Parathyroid adenoma (tissue), 2 donors: ENCODE measurements around the gene TYSND1.

Experiments used
- H2AFZ ChIP-seq: fragments of 300-600 bp; sonication (generic); one replicate; pipeline ENCODE4 v1.7.0; 2017; ENCODE audit warnings: antibody characterized with exemption, mild to moderate bottlenecking
- H3K27ac ChIP-seq: fragments of 300-600 bp; sonication (generic); one replicate; pipeline ENCODE4 v1.7.0; 2017
- H3K27me3 ChIP-seq: fragments of 300-600 bp; sonication (generic); one replicate; pipeline ENCODE4 v1.7.0; 2017; ENCODE audit warnings: low read length; ENCODE audit not compliant: control insufficient read depth, insufficient read depth
- H3K36me3 ChIP-seq: fragments of 300-600 bp; sonication (generic); one replicate; pipeline ENCODE4 v1.7.0; 2017; ENCODE audit warnings: low read length; ENCODE audit not compliant: control insufficient read depth, insufficient read depth
- H3K4me1 ChIP-seq: fragments of 300-600 bp; sonication (generic); one replicate; pipeline ENCODE4 v1.7.0; 2017; ENCODE audit warnings: control low read depth
- H3K4me2 ChIP-seq: fragments of 300-600 bp; sonication (generic); one replicate; pipeline ENCODE4 v1.7.0; 2017; ENCODE audit warnings: low read length
- H3K4me3 ChIP-seq: fragments of 300-600 bp; sonication (generic); one replicate; pipeline ENCODE4 v1.7.0; 2017; ENCODE audit warnings: low read depth, low read length
- H3K79me2 ChIP-seq: fragments of 300-600 bp; sonication (generic); one replicate; pipeline ENCODE4 v1.7.0; 2017; ENCODE audit warnings: control low read depth
- H3K9ac ChIP-seq: fragments of 300-600 bp; sonication (generic); one replicate; pipeline ENCODE4 v1.7.0; 2017; ENCODE audit warnings: mild to moderate bottlenecking
- H3K9me3 ChIP-seq: fragments of 300-600 bp; sonication (generic); one replicate; pipeline ENCODE4 v1.7.0; 2017; ENCODE audit warnings: low read length; ENCODE audit not compliant: control insufficient read depth
- CTCF ChIP-seq: fragments of 300-600 bp; sonication (generic); IDR thresholded peaks from one replicate; pipeline ENCODE4 v1.7.0; 2017; ENCODE audit warnings: antibody characterized with exemption, mild to moderate bottlenecking
- donor health status: primary hyperparathyroidism.

TYSND1 gene

DNA sequence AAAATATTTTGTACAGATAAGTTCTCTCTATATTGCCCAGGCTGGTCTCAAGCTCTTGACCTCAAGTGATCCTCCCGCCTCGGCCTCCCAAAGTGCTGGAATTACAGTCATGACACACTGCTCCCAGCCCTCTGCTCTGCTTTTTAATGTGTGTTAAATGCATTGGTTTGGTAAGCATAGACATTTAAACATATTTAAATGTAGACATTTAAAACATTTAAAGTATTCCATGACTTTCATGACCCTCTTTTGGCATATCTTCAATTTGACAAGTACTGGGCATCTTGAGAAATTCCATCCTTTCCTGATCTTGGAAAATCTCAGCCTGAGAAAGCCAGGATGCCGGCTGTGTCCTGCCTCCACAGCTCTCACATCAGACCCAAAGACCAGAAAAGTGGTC lies 29.0 kb upstream of the TYSND1 start:
- no peak overlapping the region for H3K9ac ChIP-seq
- no peaks in the 10 kb centered on the region for H3K9me3 ChIP-seq
- no peak overlapping the region for H2AFZ ChIP-seq
- H3K27me3 ChIP-seq, result no peaks in the 10 kb centered on the region
- H3K4me3 ChIP-seq, result no peak overlapping the region
- H3K36me3 ChIP-seq, result no peaks in the 10 kb centered on the region
- no peak overlapping the region for H3K27ac ChIP-seq
- no peaks in the 10 kb centered on the region for H3K4me1 ChIP-seq
- H3K4me2 ChIP-seq, result no peak overlapping the region
- H3K79me2 ChIP-seq, result no peaks in the 10 kb centered on the region
- TF ChIP-seq CTCF, result no peak

DNA sequence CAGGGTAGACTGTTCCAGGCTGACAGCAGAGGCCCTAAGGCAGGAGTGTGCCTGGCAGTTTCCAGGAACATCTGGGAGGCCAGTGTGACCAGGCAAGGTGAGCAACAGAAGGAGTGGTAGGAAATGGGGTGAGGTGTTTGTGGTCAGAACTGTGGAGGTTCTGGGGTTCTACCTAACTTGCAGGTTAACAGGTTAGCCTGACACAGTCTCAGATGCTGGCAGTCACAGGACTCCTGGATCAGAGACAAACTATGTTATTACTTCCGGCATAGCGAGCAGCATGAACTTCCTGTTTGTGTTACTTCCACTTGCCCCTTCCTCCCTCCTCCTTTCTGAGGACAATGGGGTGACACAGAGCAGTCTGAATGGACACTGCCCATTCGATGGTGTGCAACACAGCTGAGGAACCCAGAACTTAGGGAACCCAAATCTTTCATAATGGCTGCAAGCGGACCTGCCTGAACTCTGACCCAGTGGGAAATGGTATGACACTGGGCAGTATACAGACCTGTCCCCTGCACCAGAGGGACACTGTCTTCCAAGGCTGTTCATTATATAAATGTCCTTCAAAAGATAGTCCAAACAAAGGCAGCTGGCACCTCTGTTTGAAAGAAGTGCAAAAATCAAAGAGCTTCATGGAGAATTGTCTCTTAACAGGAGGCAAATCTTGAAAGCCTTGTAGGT lies 27.7 kb upstream of the TYSND1 start:
- Histone ChIP-seq H3K27ac (no peak overlapping the region), H3K4me2 (no peak overlapping the region), H2AFZ (peak overlapping the region; percentile 23), H3K79me2 (peaks cover 8% of the 10 kb centered on the region), H3K9ac (no peak overlapping the region), H3K4me1 (no peaks in the 10 kb centered on the region), H3K4me3 (no peak overlapping the region), H3K27me3 (no peaks in the 10 kb centered on the region), H3K9me3 (no peaks in the 10 kb centered on the region), H3K36me3 (no peaks in the 10 kb centered on the region)
- TF ChIP-seq CTCF, result no peak

DNA sequence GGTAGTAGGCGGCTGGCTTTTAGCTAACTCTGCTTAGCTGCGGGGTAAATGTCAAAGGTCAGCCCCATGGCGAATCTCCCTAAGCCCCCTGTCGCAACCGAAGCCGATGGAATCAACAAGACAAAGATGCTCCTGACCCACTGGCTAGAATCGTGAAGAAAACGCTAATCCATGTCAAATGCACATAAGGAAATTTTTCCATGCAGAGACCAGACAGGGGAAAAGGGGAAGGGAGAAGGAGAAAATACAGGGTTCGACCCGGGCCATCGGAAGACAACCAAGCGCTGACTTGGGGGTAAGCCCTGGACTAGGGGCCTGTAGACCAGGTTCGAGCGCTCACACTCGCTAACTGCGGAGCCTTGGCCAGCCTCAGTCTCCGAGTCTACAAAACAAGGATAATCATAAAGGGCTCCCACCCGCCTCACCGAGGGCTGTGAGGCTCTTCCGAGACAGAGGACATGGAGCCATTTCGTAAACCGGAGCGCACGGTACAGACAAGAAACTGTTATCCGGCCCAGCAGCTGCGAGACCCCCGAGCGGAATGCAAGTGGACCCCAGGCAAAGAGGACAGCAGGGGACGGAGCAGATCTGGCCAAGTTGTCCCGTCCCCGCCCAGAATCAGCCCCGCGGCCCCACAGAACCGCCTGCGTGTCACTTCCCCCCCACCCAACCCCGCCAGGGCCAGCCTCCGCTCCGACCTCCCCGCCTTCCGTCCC lies 23.3 kb upstream of the TYSND1 start:
- H3K27me3 ChIP-seq, result no peaks in the 10 kb centered on the region

GRCh38 chr10:70169011-70169410 lies 22.5 kb upstream of the TYSND1 start:
- H3K9me3 ChIP-seq, result no peaks in the 10 kb centered on the region
- peak overlapping the region; percentile 77 for H3K4me2 ChIP-seq
- H2AFZ ChIP-seq, result no peak overlapping the region
- H3K79me2 ChIP-seq, result peaks cover 48% of the 10 kb centered on the region
- H3K4me1 ChIP-seq, result no peaks in the 10 kb centered on the region
- H3K36me3 ChIP-seq, result no peaks in the 10 kb centered on the region
- H3K9ac ChIP-seq, result peak overlapping the region; percentile 2
- no peak for TF ChIP-seq CTCF
- no peak overlapping the region for H3K27ac ChIP-seq
- H3K4me3 ChIP-seq, result peak overlapping the region; percentile 78
- no peaks in the 10 kb centered on the region for H3K27me3 ChIP-seq

More for the DNA sequence above, 23.3 kb upstream of the TYSND1 start:
- Histone ChIP-seq H3K9ac (peak overlapping the region; percentile 2), H3K4me1 (no peaks in the 10 kb centered on the region), H3K4me3 (peak overlapping the region; percentile 78), H3K79me2 (peaks cover 42% of the 10 kb centered on the region), H3K36me3 (no peaks in the 10 kb centered on the region), H3K27ac (peak overlapping the region; percentile 79), H3K9me3 (no peaks in the 10 kb centered on the region), H2AFZ (peak overlapping the region; percentile 91), H3K4me2 (peak overlapping the region; percentile 77)
- TF ChIP-seq CTCF, result no peak
